Measurements from ENCODE around the gene SKOR1. TPM values are rescaled to one million over a fixed set of nuclear protein-coding genes. Genes with fewer than 3 reads are reported as not detected.

The SKOR1 gene
- total RNA-seq, 1 donor from 2014 or later = not detected

- H3K27ac Mint-ChIP-seq (ENCODE audit: unreplicated experiment) = no peak overlapping the region
These were observed 53.5 kb downstream of the SKOR1 start for GRCh38 chr15:67878712-67879206.

GRCh38 chr15:67879440-67880129, 54.3 kb downstream of the SKOR1 start:
- Histone ChIP-seq H4K20me1 (ENCODE audit: insufficient read depth, low read length) (no peaks in the 10 kb centered on the region), H3K4me2 (ENCODE audit: low read length) (no peak overlapping the region), H3K36me3 (ENCODE audit: insufficient read depth, low read length) (no peaks in the 10 kb centered on the region), H3K9ac (ENCODE audit: low read length) (no peak overlapping the region), H3K4me1 (ENCODE audit: insufficient read depth, low read length) (peaks cover 4% of the 10 kb centered on the region), H3K27me3 (ENCODE audit: insufficient read depth, low read length) (no peaks in the 10 kb centered on the region), H3K9me3 (ENCODE audit: insufficient read depth, low read depth, low read length) (no peaks in the 10 kb centered on the region), H3K79me2 (ENCODE audit: insufficient read depth, low read length) (no peaks in the 10 kb centered on the region), H2AFZ (ENCODE audit: low read depth, low read length) (no peak overlapping the region), H3K27ac (ENCODE audit: low read depth, low read length) (no peak overlapping the region), H3K4me3 (ENCODE audit: insufficient read depth, low read depth, low read length) (no peak overlapping the region)
- Mint-ChIP-seq H3K9me3 (ENCODE audit: unreplicated experiment) (peaks cover 3% of the 10 kb centered on the region), H3K27me3 (ENCODE audit: low read depth, unreplicated experiment) (no peaks in the 10 kb centered on the region), H3K36me3 (ENCODE audit: low read depth, unreplicated experiment) (no peaks in the 10 kb centered on the region), H3K4me1 (ENCODE audit: low read depth, unreplicated experiment) (peaks cover 26% of the 10 kb centered on the region), H3K27ac (ENCODE audit: unreplicated experiment) (no peak overlapping the region), H3K4me3 (ENCODE audit: unreplicated experiment) (no peak overlapping the region)
- TF ChIP-seq CTCF (IDR thresholded peaks at IDR 0.05; ENCODE audit: insufficient read depth, low read depth, low read length) = no peak
- TF ChIP-seq EZH2 (IDR thresholded peaks at IDR 0.05; ENCODE audit: insufficient read depth, low read length) = no peak
- no peak for DNase-seq (ENCODE audit: low read depth)
- FAIRE-seq = no peak

More at GRCh38 chr15:67878712-67879206, 53.5 kb downstream of the SKOR1 start:
- no peaks in the 10 kb centered on the region for H3K79me2 ChIP-seq (ENCODE audit: insufficient read depth, low read length)
- peaks cover under 1% of the 10 kb centered on the region for H3K9me3 ChIP-seq (ENCODE audit: insufficient read depth, low read depth, low read length)
- Mint-ChIP-seq H3K27me3 (ENCODE audit: low read depth, unreplicated experiment) (peaks cover 2% of the 10 kb centered on the region), H3K9me3 (ENCODE audit: unreplicated experiment) (peaks cover 3% of the 10 kb centered on the region), H3K4me3 (ENCODE audit: unreplicated experiment) (no peak overlapping the region), H3K36me3 (ENCODE audit: low read depth, unreplicated experiment) (no peaks in the 10 kb centered on the region), H3K4me1 (ENCODE audit: low read depth, unreplicated experiment) (peaks cover 20% of the 10 kb centered on the region)
- no peak for DNase-seq (ENCODE audit: low read depth)
- no peak overlapping the region for H3K4me2 ChIP-seq (ENCODE audit: low read length)
- no peaks in the 10 kb centered on the region for H4K20me1 ChIP-seq (ENCODE audit: insufficient read depth, low read length)
- TF ChIP-seq EZH2 (IDR thresholded peaks at IDR 0.05; ENCODE audit: insufficient read depth, low read length) (no peak), CTCF (IDR thresholded peaks at IDR 0.05; ENCODE audit: insufficient read depth, low read depth, low read length) (no peak)
- H3K4me1 ChIP-seq (ENCODE audit: insufficient read depth, low read length) = peaks cover 4% of the 10 kb centered on the region
- H3K27ac ChIP-seq (ENCODE audit: low read depth, low read length) = no peak overlapping the region
- no peaks in the 10 kb centered on the region for H3K27me3 ChIP-seq (ENCODE audit: insufficient read depth, low read length)
- H3K4me3 ChIP-seq (ENCODE audit: insufficient read depth, low read depth, low read length) = no peak overlapping the region
- H3K36me3 ChIP-seq (ENCODE audit: insufficient read depth, low read length) = no peaks in the 10 kb centered on the region
- H3K9ac ChIP-seq (ENCODE audit: low read length) = no peak overlapping the region
- H2AFZ ChIP-seq (ENCODE audit: low read depth, low read length) = no peak overlapping the region
- no peak for FAIRE-seq

GRCh38 chr15:67880651-67881182, 55.4 kb downstream of the SKOR1 start:
- Mint-ChIP-seq H3K27me3 (ENCODE audit: low read depth, unreplicated experiment) (no peaks in the 10 kb centered on the region), H3K4me1 (ENCODE audit: low read depth, unreplicated experiment) (peaks cover 34% of the 10 kb centered on the region), H3K27ac (ENCODE audit: unreplicated experiment) (no peak overlapping the region), H3K4me3 (ENCODE audit: unreplicated experiment) (no peak overlapping the region), H3K36me3 (ENCODE audit: low read depth, unreplicated experiment) (no peaks in the 10 kb centered on the region), H3K9me3 (ENCODE audit: unreplicated experiment) (peaks cover 3% of the 10 kb centered on the region)
- no peak overlapping the region for H3K4me2 ChIP-seq (ENCODE audit: low read length)
- H3K4me3 ChIP-seq (ENCODE audit: insufficient read depth, low read depth, low read length) = no peak overlapping the region
- H3K79me2 ChIP-seq (ENCODE audit: insufficient read depth, low read length) = no peaks in the 10 kb centered on the region
- peak; percentile 39 for DNase-seq (ENCODE audit: low read depth)
- peaks cover 4% of the 10 kb centered on the region for H3K4me1 ChIP-seq (ENCODE audit: insufficient read depth, low read length)
- TF ChIP-seq EZH2 (IDR thresholded peaks at IDR 0.05; ENCODE audit: insufficient read depth, low read length) (no peak), CTCF (IDR thresholded peaks at IDR 0.05; ENCODE audit: insufficient read depth, low read depth, low read length) (no peak)
- no peak for FAIRE-seq
- H3K9me3 ChIP-seq (ENCODE audit: insufficient read depth, low read depth, low read length) = no peaks in the 10 kb centered on the region
- no peaks in the 10 kb centered on the region for H4K20me1 ChIP-seq (ENCODE audit: insufficient read depth, low read length)
- no peak overlapping the region for H3K9ac ChIP-seq (ENCODE audit: low read length)
- H2AFZ ChIP-seq (ENCODE audit: low read depth, low read length) = no peak overlapping the region
- H3K36me3 ChIP-seq (ENCODE audit: insufficient read depth, low read length) = no peaks in the 10 kb centered on the region
- no peak overlapping the region for H3K27ac ChIP-seq (ENCODE audit: low read depth, low read length)
- no peaks in the 10 kb centered on the region for H3K27me3 ChIP-seq (ENCODE audit: insufficient read depth, low read length)
